B cell (primary cell): ENCODE measurements around the gene GNG7. TPM values are rescaled to one million over a fixed set of nuclear protein-coding genes. Genes with fewer than 3 reads are reported as not detected.
"Not testable (repeated sequence)": the region's sequence is repeated elsewhere in the genome, so short reads cannot be mapped to it uniquely, and the experiment has no call there.

Experiments used
- ATAC-seq: fragments of 200-7000 bp; cut with Tn5 transposase; one replicate; pipeline ENCODE4 v1.10.0; 2021; ENCODE audit warnings: low read depth, mild to moderate bottlenecking, moderate number of reproducible peaks, moderate library complexity
- CTCF ChIA-PET: fragments of 350-600 bp; sonication (Branson Sonifier 250); formaldehyde crosslinking; loops from one replicate; lab custom pipeline; 2021; ENCODE audit warnings: antibody characterized with exemption, inconsistent platforms; lab: Charles Lee
- POLR2A ChIA-PET: fragments of 350-600 bp; sonication (Branson Sonifier 250); formaldehyde crosslinking; loops from one replicate; lab custom pipeline; 2021; ENCODE audit warnings: antibody characterized with exemption; lab: Charles Lee
- DNase-seq: peaks from one replicate; pipeline ENCODE4 v3.0.0; 2013
- H2AFZ ChIP-seq: 2 replicates; pipeline ENCODE4 v1.6.1; 2012; ENCODE audit warnings: mild to moderate bottlenecking, low read depth, low read length; ENCODE audit not compliant: insufficient read depth, poor library complexity, severe bottlenecking
- H3K27ac ChIP-seq, 2 donors: 1 replicate in 1 of 2; 2 replicates in 1 of 2; pipeline ENCODE4 v1.5.1; 2012 to 2013; ENCODE audit warnings: low read length in 2 of 2, mild to moderate bottlenecking in 2 of 2, moderate library complexity in 1 of 2
- H3K27me3 ChIP-seq, 4 experiments: fragments of 200-600 bp in 1 of 4; sonication (generic) in 1 of 4; replicated peaks in 1 of 4; 1 replicate in 2 of 4; 2 replicates in 2 of 4; pipeline versions ENCODE4 v1.6.1 to v1.7.0; 2013 to 2016; ENCODE audit warnings: low read length in 3 of 4, mild to moderate bottlenecking in 2 of 4, mixed read lengths in 1 of 4, moderate library complexity in 1 of 4; ENCODE audit not compliant: insufficient read depth in 4 of 4, control insufficient read depth in 3 of 4; ENCODE audit errors: control extremely low read depth in 1 of 4
- H3K36me3 ChIP-seq, 2 experiments: replicated peaks in 1 of 2; 1 replicate in 1 of 2; 2 replicates in 1 of 2; pipeline versions ENCODE4 v1.6.1 to v1.7.1; 2013; ENCODE audit warnings: low read length in 1 of 2; ENCODE audit not compliant: insufficient read depth in 2 of 2, control insufficient read depth in 1 of 2; ENCODE audit errors: control extremely low read depth in 1 of 2, extremely low read depth in 1 of 2
- H3K4me1 ChIP-seq, 2 donors: fragments of 200-600 bp in 1 of 2; sonication (generic) in 1 of 2; 1 replicate in 1 of 2; 2 replicates in 1 of 2; pipeline versions ENCODE4 v1.5.1 to v1.6.1; 2013 to 2017; ENCODE audit warnings: low read length in 2 of 2; ENCODE audit not compliant: control insufficient read depth in 2 of 2, insufficient read depth in 2 of 2
- H3K4me2 ChIP-seq: replicated peaks from 2 replicates; pipeline ENCODE3; 2012; ENCODE audit warnings: mild to moderate bottlenecking, low read depth, low read length; ENCODE audit not compliant: poor library complexity, severe bottlenecking
- H3K4me3 ChIP-seq, 5 experiments: fragments of 200-600 bp in 1 of 5; sonication (generic) in 1 of 5; 1 replicate in 3 of 5; 2 replicates in 2 of 5; pipeline versions ENCODE4 v1.5.1 to v1.7.0; 2011 to 2016; ENCODE audit warnings: low read length in 4 of 5, mild to moderate bottlenecking in 4 of 5, low read depth in 2 of 5, control low read depth in 1 of 5, moderate library complexity in 1 of 5; ENCODE audit not compliant: insufficient read depth in 1 of 5; ENCODE audit errors: control extremely low read depth in 1 of 5, extremely low read depth in 1 of 5
- H3K79me2 ChIP-seq: fragments of 200-600 bp; sonication (generic); one replicate; pipeline ENCODE4 v1.6.0; 2016; ENCODE audit warnings: low read length; ENCODE audit not compliant: control insufficient read depth, insufficient read depth
- H3K9ac ChIP-seq: fragments of 200-600 bp; sonication (generic); 2 replicates; pipeline ENCODE4 v1.6.1; 2017; ENCODE audit warnings: mild to moderate bottlenecking, low read length, moderate library complexity
- H3K9me3 ChIP-seq, 3 donors: one replicate each; pipeline versions ENCODE4 v1.6.1 to v1.7.1; 2013; ENCODE audit warnings: low read length in 2 of 3; ENCODE audit not compliant: control insufficient read depth in 2 of 3, insufficient read depth in 1 of 3; ENCODE audit errors: control extremely low read depth in 1 of 3
- H4K20me1 ChIP-seq: 2 replicates; pipeline ENCODE4 v1.6.0; 2012; ENCODE audit warnings: mild to moderate bottlenecking, low read length; ENCODE audit not compliant: insufficient read depth, control insufficient read depth, poor library complexity, severe bottlenecking
- H3K27ac Mint-ChIP-seq: one replicate; pipeline ENCODE4 v1.8.0; 2021; ENCODE audit warnings: mixed read lengths
- H3K27me3 Mint-ChIP-seq: one replicate; pipeline ENCODE4 v1.8.0; 2021; ENCODE audit warnings: mixed read lengths
- H3K4me1 Mint-ChIP-seq: one replicate; pipeline ENCODE4 v1.8.0; 2021; ENCODE audit warnings: mixed read lengths
- H3K4me3 Mint-ChIP-seq: one replicate; pipeline ENCODE4 v1.8.0; 2021; ENCODE audit warnings: mixed read lengths
- H3K9me3 Mint-ChIP-seq: one replicate; pipeline ENCODE4 v1.8.0; 2022; ENCODE audit warnings: mixed read lengths; ENCODE audit not compliant: insufficient read depth
- EZH2 ChIP-seq: IDR thresholded peaks from 2 replicates; pipeline ENCODE4 v1.6.1; 2012; ENCODE audit warnings: borderline replicate concordance, low read depth, mild to moderate bottlenecking, moderate library complexity, low read length; ENCODE audit not compliant: insufficient read depth, poor library complexity, severe bottlenecking
- WGBS: methylation state at CpG from one replicate; pipeline ENCODE4 v1.1.5; 2013; ENCODE audit warnings: missing lambda C conversion rate; ENCODE audit not compliant: insufficient coverage; 5-methylcytosine and 5-hydroxymethylcytosine counted together
- intact Hi-C: fragments of 100-400 bp; cut with micrococcal nuclease; formaldehyde crosslinking; loops from one replicate; pipeline ENCODE4 v1.10.0; 2022
- polyA plus RNA-seq: library from polyadenylated mRNA; depleted of rRNA; stranded (reverse); fragments of >200 nt; gene quantifications from 2 replicates; pipeline ENCODE4 v1.2.3, GENCODE V29; 2012
- total RNA-seq, 2 donors: library from RNA; stranded (reverse); fragments of 120-200 nt in 1 of 2; gene quantifications; 1 replicate in 1 of 2; 2 replicates in 1 of 2; pipeline versions ENCODE4 v1.2.3 to v1.2.4, GENCODE V29; 2013 to 2022
- TF ChIP-seq, protein P1 (sequence below): fragments of 200-600 bp; IDR thresholded peaks from one replicate; pipeline ENCODE4 v1.8.0; 2022; ENCODE audit warnings: antibody characterized with exemption, mild to moderate bottlenecking

GNG7 gene
- total and polyA plus RNA-seq, 2 donors (not counting 1 experiment from before 2014, with no cell fraction given), result 76.3 to 153 TPM

DNA sequence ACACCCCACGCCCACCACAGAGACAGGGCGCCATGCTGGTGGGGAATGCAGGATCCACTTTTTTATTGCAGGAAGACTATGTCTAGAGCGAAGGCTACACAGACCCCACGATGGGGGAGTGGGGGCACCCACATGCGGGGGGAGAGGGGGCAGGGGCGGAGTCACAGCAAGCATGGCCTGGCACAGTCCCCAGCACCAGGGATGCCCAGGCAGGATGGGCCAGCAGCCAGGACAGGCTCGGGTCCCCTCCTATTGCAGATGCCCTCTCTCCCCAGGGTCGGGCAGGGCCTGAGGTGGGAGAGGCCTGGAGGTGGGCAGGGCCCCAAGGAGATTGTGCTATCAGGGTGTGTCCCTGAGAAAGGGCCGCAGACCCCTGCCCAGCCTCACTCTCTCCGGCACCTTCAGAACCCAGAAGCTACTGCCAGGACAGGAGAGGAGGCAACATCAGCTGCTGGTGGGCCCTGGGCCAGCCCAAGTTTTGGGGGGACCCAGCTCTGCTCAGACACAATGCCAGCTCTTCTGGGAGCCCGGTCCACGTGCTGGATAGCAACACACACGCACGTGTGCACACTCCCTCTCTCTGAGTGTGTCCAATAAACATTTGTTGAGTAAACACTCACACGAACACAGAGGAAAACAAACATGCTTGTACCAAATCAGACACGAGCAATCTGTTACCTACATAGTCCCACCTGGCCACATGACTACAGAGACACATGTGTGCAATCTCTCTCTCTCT lies 12.2 kb upstream of the GNG7 start:
- no peak for ATAC-seq

DNA sequence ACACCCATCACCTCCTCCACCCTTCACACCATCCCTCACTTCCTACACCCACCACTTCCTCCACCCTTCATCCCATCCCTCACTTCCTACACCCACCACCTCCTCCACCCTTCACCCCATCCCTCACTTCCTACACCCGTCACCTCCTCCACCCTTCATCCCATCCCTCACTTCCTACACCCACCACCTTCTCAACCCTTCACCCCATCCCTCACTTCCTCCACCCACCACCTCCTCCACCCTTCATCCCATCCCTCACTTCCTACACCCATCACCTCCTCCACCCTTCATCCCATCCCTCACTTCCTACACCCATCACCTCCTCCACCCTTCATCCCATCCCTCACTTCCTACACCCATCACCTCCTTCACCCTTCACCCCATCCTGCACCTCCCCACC lies 11.6 kb upstream of the GNG7 start:
- H3K27ac ChIP-seq, H3K9me3 Mint-ChIP-seq, ATAC-seq, DNase-seq, H4K20me1 ChIP-seq, H2AFZ ChIP-seq, H3K4me3 ChIP-seq, CTCF ChIA-PET, H3K27ac Mint-ChIP-seq, H3K27me3 Mint-ChIP-seq, intact Hi-C loops, H3K9ac ChIP-seq, H3K79me2 ChIP-seq, H3K4me3 Mint-ChIP-seq, H3K4me2 ChIP-seq, H3K27me3 ChIP-seq, POLR2A ChIA-PET, H3K36me3 ChIP-seq: not testable (repeated sequence)
- 75% methylated on average over 1 of the region's 1 CpG for WGBS
- peaks cover 42% of the 10 kb centered on the region for H3K4me1 Mint-ChIP-seq
- H3K4me1 ChIP-seq, result peaks cover 27 to 43% of the 10 kb centered on the region in 2 donors
- H3K9me3 ChIP-seq, result peaks cover 0 to 43% (median 10%) of the 10 kb centered on the region in 3 donors

More for the DNA sequence above, 12.2 kb upstream of the GNG7 start:
- no peak for DNase-seq
- no peak overlapping the region for H3K9ac ChIP-seq
- TF ChIP-seq EZH2, result no peak
- TF ChIP-seq, protein P1, sequence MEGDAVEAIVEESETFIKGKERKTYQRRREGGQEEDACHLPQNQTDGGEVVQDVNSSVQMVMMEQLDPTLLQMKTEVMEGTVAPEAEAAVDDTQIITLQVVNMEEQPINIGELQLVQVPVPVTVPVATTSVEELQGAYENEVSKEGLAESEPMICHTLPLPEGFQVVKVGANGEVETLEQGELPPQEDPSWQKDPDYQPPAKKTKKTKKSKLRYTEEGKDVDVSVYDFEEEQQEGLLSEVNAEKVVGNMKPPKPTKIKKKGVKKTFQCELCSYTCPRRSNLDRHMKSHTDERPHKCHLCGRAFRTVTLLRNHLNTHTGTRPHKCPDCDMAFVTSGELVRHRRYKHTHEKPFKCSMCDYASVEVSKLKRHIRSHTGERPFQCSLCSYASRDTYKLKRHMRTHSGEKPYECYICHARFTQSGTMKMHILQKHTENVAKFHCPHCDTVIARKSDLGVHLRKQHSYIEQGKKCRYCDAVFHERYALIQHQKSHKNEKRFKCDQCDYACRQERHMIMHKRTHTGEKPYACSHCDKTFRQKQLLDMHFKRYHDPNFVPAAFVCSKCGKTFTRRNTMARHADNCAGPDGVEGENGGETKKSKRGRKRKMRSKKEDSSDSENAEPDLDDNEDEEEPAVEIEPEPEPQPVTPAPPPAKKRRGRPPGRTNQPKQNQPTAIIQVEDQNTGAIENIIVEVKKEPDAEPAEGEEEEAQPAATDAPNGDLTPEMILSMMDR, result no peak
- H3K4me1 ChIP-seq, result peaks cover 26 to 43% of the 10 kb centered on the region in 2 donors
- H3K9me3 ChIP-seq, result peaks cover 0 to 41% (median 10%) of the 10 kb centered on the region in 3 donors
- no peaks in the 10 kb centered on the region for H3K79me2 ChIP-seq
- Mint-ChIP-seq H3K27ac (peak overlapping the region; percentile 20), H3K4me3 (no peak overlapping the region), H3K9me3 (peaks cover 5% of the 10 kb centered on the region), H3K27me3 (no peaks in the 10 kb centered on the region), H3K4me1 (peaks cover 41% of the 10 kb centered on the region)
- H3K4me2 ChIP-seq, result no peak overlapping the region
- POLR2A ChIA-PET, result interaction anchor here (0.5 to 0.6 kb wide), 2 partner anchors 449 to 703 kb away, joined by 3 to 5 read pairs; no protein-coding TSS in a partner anchor
- no peaks in the 10 kb centered on the region for H4K20me1 ChIP-seq
- intact Hi-C loops, result no loop called here
- 97% methylated on average over 14 of the region's 16 CpGs for WGBS
- CTCF ChIA-PET, result no interaction called here
- H2AFZ ChIP-seq, result no peak overlapping the region
- H3K27me3 ChIP-seq, result no peaks in the 10 kb centered on the region
- no peak overlapping the region for H3K27ac ChIP-seq
- peaks cover 0 to 4% of the 10 kb centered on the region in 2 experiments for H3K36me3 ChIP-seq
- no peak overlapping the region for H3K4me3 ChIP-seq

GRCh38 chr19:2713170-2713569 lies 10.7 kb upstream of the GNG7 start:
- DNase-seq, H3K27ac ChIP-seq, intact Hi-C loops: not testable (repeated sequence)

More at GRCh38 chr19:2713170-2713569, 10.7 kb upstream of the GNG7 start:
- POLR2A ChIA-PET, H3K4me3 Mint-ChIP-seq, H3K27me3 ChIP-seq, H3K9ac ChIP-seq, CTCF ChIA-PET, H3K36me3 ChIP-seq, H4K20me1 ChIP-seq, H3K27me3 Mint-ChIP-seq, H3K27ac Mint-ChIP-seq, H3K4me2 ChIP-seq, H3K9me3 Mint-ChIP-seq, H3K79me2 ChIP-seq, H2AFZ ChIP-seq, ATAC-seq, H3K4me3 ChIP-seq: not testable (repeated sequence)
- peaks cover 26 to 41% of the 10 kb centered on the region in 2 donors for H3K4me1 ChIP-seq
- H3K9me3 ChIP-seq, result peaks cover 0 to 43% (median 10%) of the 10 kb centered on the region in 3 donors
- WGBS, result 58% methylated on average over 3 of the region's 3 CpGs
- H3K4me1 Mint-ChIP-seq, result peaks cover 42% of the 10 kb centered on the region
